ENCODE data around the gene RNF145. TPM values are rescaled to one million over a fixed set of nuclear protein-coding genes. Genes with fewer than 3 reads are reported as not detected.
A peak's percentile ranks its signal among the peaks of the same experiment; 100 is the strongest.

Gene RNF145
- total and polyA plus RNA-seq, 2 of the 13 experiments (the other 11 are each of a cell fraction or from before 2014, with no cell fraction given), result 24.6 TPM

- no peak for TF ChIP-seq TMF1 (CRISPR knock-in tag; IDR thresholded peaks at IDR 0.05; ENCODE audit: low read depth)
- TF ChIP-seq HNRNPLL (IDR thresholded peaks at IDR 0.05; ENCODE audit: low read depth, low read length, poor library complexity, severe bottlenecking), result peak; percentile 64
- peak; percentile 92 for TF ChIP-seq MXD1 (CRISPR knock-in tag; IDR thresholded peaks at IDR 0.05)
- TF ChIP-seq ZBTB38 (CRISPR knock-in tag; IDR thresholded peaks at IDR 0.05), result peak; percentile 71; the same call in 1 of the 2 replicates
- no peak for TF ChIP-seq NPAS2 (CRISPR knock-in tag; IDR thresholded peaks at IDR 0.05; ENCODE audit: borderline replicate concordance)
- TF ChIP-seq DMAP1 (CRISPR knock-in tag; IDR thresholded peaks at IDR 0.05), result peak; percentile 93
- peak; percentile 87; the same call in 1 of the 2 replicates for TF ChIP-seq KMT2B (CRISPR knock-in tag; IDR thresholded peaks at IDR 0.05)
- TF ChIP-seq RBFOX2 (IDR thresholded peaks at IDR 0.05; ENCODE audit: low read depth, low read length), result peak; percentile 70
- no peak for TF ChIP-seq RFX5 (IDR thresholded peaks at IDR 0.05; ENCODE audit: low read depth, low read length)
- no peak; the same call in 1 of the 2 replicates for TF ChIP-seq ZNF296 (CRISPR knock-in tag; conservative IDR thresholded peaks at IDR 0.05)
- peak; percentile 83; the same call in 1 of the 2 replicates for TF ChIP-seq ZNF484 (CRISPR knock-in tag; IDR thresholded peaks at IDR 0.05; ENCODE audit: borderline replicate concordance, low read depth)
- peak; percentile 48; the same call in 1 of the 2 replicates for TF ChIP-seq ZNF343 (CRISPR knock-in tag; IDR thresholded peaks at IDR 0.05)
- peak; percentile 34; the same call in 1 of the 2 replicates for TF ChIP-seq RXRA (CRISPR knock-in tag; IDR thresholded peaks at IDR 0.05)
- TF ChIP-seq ZNF790 (CRISPR knock-in tag; IDR thresholded peaks at IDR 0.05; ENCODE audit: borderline replicate concordance), result peak; percentile 63; the same call in 1 of the 2 replicates
- no peak for TF ChIP-seq ZNF775 (CRISPR knock-in tag; IDR thresholded peaks at IDR 0.05; ENCODE audit: borderline replicate concordance)
- peak; percentile 90 for TF ChIP-seq ZNF256 (CRISPR knock-in tag; conservative IDR thresholded peaks at IDR 0.05)
- TF ChIP-seq GPBP1L1 (CRISPR knock-in tag; IDR thresholded peaks at IDR 0.05), result no peak
- TF ChIP-seq REPIN1 (CRISPR knock-in tag; IDR thresholded peaks at IDR 0.05; ENCODE audit: borderline replicate concordance, low read depth), result peak; percentile 59; the same call in 1 of the 2 replicates
- TF ChIP-seq, protein P1, sequence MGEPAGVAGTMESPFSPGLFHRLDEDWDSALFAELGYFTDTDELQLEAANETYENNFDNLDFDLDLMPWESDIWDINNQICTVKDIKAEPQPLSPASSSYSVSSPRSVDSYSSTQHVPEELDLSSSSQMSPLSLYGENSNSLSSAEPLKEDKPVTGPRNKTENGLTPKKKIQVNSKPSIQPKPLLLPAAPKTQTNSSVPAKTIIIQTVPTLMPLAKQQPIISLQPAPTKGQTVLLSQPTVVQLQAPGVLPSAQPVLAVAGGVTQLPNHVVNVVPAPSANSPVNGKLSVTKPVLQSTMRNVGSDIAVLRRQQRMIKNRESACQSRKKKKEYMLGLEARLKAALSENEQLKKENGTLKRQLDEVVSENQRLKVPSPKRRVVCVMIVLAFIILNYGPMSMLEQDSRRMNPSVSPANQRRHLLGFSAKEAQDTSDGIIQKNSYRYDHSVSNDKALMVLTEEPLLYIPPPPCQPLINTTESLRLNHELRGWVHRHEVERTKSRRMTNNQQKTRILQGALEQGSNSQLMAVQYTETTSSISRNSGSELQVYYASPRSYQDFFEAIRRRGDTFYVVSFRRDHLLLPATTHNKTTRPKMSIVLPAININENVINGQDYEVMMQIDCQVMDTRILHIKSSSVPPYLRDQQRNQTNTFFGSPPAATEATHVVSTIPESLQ (CRISPR knock-in tag; conservative IDR thresholded peaks at IDR 0.05), result no peak
- TF ChIP-seq ZNF674 (CRISPR knock-in tag; IDR thresholded peaks at IDR 0.05; ENCODE audit: low read depth), result no peak
- TF ChIP-seq JUND (CRISPR knock-in tag; IDR thresholded peaks at IDR 0.05), result no peak
- peak; percentile 41; the same call in 1 of the 2 replicates for TF ChIP-seq ZSCAN9 (CRISPR knock-in tag; IDR thresholded peaks at IDR 0.05; ENCODE audit: borderline replicate concordance)
- peak; percentile 59; the same call in 1 of the 2 replicates for TF ChIP-seq ZNF430 (CRISPR knock-in tag; IDR thresholded peaks at IDR 0.05)
- no peak for TF ChIP-seq TCF12 (IDR thresholded peaks at IDR 0.05)
- no peak for TF ChIP-seq TCF12 (CRISPR knock-in tag; IDR thresholded peaks at IDR 0.05)
Observed at GRCh38 chr5:159209438-159210209, at the start of gene RNF145 (continued).

Measured in HepG2 (cell line).